NCI-H2107 treated with DMSO at 0.1 percent for 48 hours (cell line): Measurements from ENCODE around the gene DCLK1.

Source experiments
- DNase-seq: peaks from one replicate; lab custom pipeline; 2025; ENCODE audit not compliant: unreplicated experiment; lab: John Stamatoyannopoulos, UW

DCLK1 gene

GRCh38 chr13:35792911-35793310 lies 338.3 kb downstream of the DCLK1 start:
- no peak for DNase-seq

GRCh38 chr13:35792021-35792420 lies 339.2 kb downstream of the DCLK1 start:
- DNase-seq: no peak

- no peak for DNase-seq
These were observed 339.9 kb downstream of the DCLK1 start for GRCh38 chr13:35791184-35791851.

- peak; percentile 11 for DNase-seq
These were observed 341.6 kb downstream of the DCLK1 start for GRCh38 chr13:35789335-35790165.

- no peak for DNase-seq
These were observed 343.2 kb downstream of the DCLK1 start for GRCh38 chr13:35787937-35788336.

- DNase-seq: no peak
These were observed 345.4 kb downstream of the DCLK1 start for GRCh38 chr13:35785576-35786303.

- DNase-seq: no peak
These were observed 346.8 kb downstream of the DCLK1 start for GRCh38 chr13:35784286-35784951.

- no peak for DNase-seq
These were observed 348.4 kb downstream of the DCLK1 start for GRCh38 chr13:35782793-35783192.

GRCh38 chr13:35781036-35782000 lies 349.9 kb downstream of the DCLK1 start:
- no peak for DNase-seq

- no peak for DNase-seq
These were observed 350.6 kb downstream of the DCLK1 start for GRCh38 chr13:35780613-35781012.

- DNase-seq: no peak
These were observed 359.3 kb downstream of the DCLK1 start for GRCh38 chr13:35771898-35772297.

GRCh38 chr13:35770756-35771297 lies 360.4 kb downstream of the DCLK1 start:
- DNase-seq: no peak

GRCh38 chr13:35769812-35770211 lies 361.4 kb downstream of the DCLK1 start:
- peak; percentile 32 for DNase-seq

- peak; percentile 9 for DNase-seq
These were observed 362.6 kb downstream of the DCLK1 start for GRCh38 chr13:35768551-35768950.

GRCh38 chr13:35768073-35768472 lies 363.1 kb downstream of the DCLK1 start:
- DNase-seq: peak; percentile 9

GRCh38 chr13:35767256-35767976 lies 363.8 kb downstream of the DCLK1 start:
- DNase-seq: no peak

GRCh38 chr13:35766663-35767062 lies 364.5 kb downstream of the DCLK1 start:
- no peak for DNase-seq

- no peak for DNase-seq
These were observed 365.2 kb downstream of the DCLK1 start for GRCh38 chr13:35765941-35766340.

GRCh38 chr13:35765366-35765765 lies 365.8 kb downstream of the DCLK1 start:
- no peak for DNase-seq
